ENCODE measurements around the gene CDC42BPB. TPM values are rescaled to one million over a fixed set of nuclear protein-coding genes. Genes with fewer than 3 reads are reported as not detected.
A peak's percentile ranks its signal among the peaks of the same experiment; 100 is the strongest.
"Not testable (repeated sequence)": the region's sequence is repeated elsewhere in the genome, so short reads cannot be mapped to it uniquely, and the experiment has no call there.

The CDC42BPB gene
- total and polyA plus RNA-seq, 12 donors = 41.1 to 108 (median 77.4) TPM

DNA sequence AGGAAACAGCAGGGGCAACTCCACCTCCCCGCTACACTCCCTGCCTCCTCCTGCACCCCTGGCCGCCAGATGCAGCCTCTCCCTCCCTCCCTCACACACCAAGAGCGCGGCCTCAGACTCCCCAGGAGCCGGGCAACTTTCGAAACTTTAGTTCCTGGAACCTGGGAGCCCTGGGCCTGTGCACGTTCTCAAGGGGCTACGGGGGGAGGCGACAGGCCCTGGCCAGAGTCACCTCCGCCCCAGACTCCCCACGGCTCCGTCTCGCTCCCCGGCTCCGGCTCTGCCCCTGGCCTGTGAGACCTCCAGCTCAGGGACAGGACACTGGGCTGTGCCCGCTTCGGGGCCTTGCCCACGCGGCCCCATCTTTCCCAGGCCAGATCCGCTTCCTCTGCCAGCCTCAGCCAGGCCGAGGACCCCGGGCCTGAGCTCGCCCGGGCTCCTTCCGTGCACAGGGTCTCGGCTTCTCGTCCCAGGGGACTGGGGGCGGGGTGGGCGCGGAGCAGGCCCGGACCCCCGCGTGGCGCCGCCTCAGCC lies 129.4 kb downstream of the CDC42BPB start:
- peaks cover 22 to 35% of the 10 kb centered on the region in 2 donors for H3K4me1 ChIP-seq (replicated peaks in 1 of 2)
- no peak overlapping the region for H3K27ac ChIP-seq
- peak overlapping the region in 1 of 4 donors; percentile 46 for H3K4me3 ChIP-seq
- TF ChIP-seq POLR2A (IDR thresholded peaks at IDR 0.05) = no peak
- TF ChIP-seq, protein P1, sequence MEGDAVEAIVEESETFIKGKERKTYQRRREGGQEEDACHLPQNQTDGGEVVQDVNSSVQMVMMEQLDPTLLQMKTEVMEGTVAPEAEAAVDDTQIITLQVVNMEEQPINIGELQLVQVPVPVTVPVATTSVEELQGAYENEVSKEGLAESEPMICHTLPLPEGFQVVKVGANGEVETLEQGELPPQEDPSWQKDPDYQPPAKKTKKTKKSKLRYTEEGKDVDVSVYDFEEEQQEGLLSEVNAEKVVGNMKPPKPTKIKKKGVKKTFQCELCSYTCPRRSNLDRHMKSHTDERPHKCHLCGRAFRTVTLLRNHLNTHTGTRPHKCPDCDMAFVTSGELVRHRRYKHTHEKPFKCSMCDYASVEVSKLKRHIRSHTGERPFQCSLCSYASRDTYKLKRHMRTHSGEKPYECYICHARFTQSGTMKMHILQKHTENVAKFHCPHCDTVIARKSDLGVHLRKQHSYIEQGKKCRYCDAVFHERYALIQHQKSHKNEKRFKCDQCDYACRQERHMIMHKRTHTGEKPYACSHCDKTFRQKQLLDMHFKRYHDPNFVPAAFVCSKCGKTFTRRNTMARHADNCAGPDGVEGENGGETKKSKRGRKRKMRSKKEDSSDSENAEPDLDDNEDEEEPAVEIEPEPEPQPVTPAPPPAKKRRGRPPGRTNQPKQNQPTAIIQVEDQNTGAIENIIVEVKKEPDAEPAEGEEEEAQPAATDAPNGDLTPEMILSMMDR (IDR thresholded peaks at IDR 0.05) = no peak
- intact Hi-C loops (cut with DNase I) = no loop called here
- H3K36me3 ChIP-seq (replicated peaks in 1 of 2) = peaks cover 0 to 2% of the 10 kb centered on the region in 2 donors
- peaks cover 25% of the 10 kb centered on the region for H3K27me3 ChIP-seq
- 33 to 66% (median 37%) methylated on average over 12 to 35 of the region's 35 CpGs for whole genome bisulfite sequencing, 4 donors
- no peak for DNase-seq
- H3K9me3 ChIP-seq (replicated peaks in 1 of 3) = no peaks in the 10 kb centered on the region

DNA sequence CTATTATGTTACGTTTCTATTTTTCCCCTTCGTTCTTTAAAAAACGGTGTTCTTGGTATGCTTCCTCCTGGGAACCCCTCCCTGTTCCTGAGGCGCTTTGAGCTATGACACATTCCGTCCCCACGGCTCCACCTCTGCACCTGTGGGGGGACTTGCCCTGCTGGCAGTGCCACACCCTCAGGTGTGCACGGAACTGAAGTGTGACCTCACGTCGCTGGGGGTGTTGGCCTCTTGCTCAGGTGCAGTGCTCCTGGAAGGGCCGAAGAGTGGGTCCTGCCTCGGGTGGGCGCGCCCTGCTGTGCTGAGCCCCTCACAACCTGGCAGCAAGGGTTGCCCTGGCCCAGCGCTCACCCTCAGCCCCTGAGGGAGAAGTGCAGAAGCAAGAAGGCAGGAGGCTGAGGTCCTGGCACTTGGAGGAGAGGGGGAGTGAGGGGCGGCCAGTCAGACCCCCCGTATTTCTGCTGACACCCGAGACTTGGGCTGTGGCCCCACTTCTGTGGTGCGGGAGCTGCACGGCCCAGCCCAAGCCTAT lies 129.9 kb downstream of the CDC42BPB start:
- no peak overlapping the region for H3K4me3 ChIP-seq
- no peak for DNase-seq
- peaks cover 25% of the 10 kb centered on the region for H3K27me3 ChIP-seq
- no peak for TF ChIP-seq POLR2A (IDR thresholded peaks at IDR 0.05)
- TF ChIP-seq, protein P1 (IDR thresholded peaks at IDR 0.05) = no peak
- H3K36me3 ChIP-seq (replicated peaks in 1 of 2) = no peaks in the 10 kb centered on the region
- 73 to 83% (median 75%) methylated on average over 10 to 19 of the region's 19 CpGs for WGBS, 4 donors
- H3K4me1 ChIP-seq (replicated peaks in 1 of 2) = peaks cover 22 to 40% of the 10 kb centered on the region in 2 donors
- H3K27ac ChIP-seq = no peak overlapping the region
- no peaks in the 10 kb centered on the region for H3K9me3 ChIP-seq (replicated peaks in 1 of 3)
- intact Hi-C loops (cut with DNase I) = no loop called here

DNA sequence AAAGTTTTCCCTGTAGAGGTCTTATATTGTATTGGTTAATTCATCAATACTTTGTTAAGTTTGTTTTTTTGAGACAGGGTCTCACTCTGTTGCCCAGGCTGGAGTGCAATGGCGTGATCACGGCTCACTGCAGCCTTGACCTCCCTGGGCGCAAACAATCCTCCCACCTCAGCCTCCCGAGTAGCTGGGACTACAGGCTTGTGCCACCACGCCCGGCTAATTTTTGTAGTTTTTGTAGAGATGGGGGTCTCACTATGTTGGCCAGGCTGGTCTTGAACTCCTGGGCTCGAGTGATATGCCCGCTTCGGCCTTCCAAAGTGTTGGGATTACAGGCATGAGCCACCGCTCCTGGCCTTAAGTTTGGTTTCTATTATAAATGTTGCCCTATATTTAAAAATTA lies 130.5 kb downstream of the CDC42BPB start:
- H3K4me3 ChIP-seq; H3K36me3 ChIP-seq (replicated peaks in 1 of 2); H3K27ac ChIP-seq; intact Hi-C loops (cut with DNase I); H3K9me3 ChIP-seq (replicated peaks in 1 of 3); DNase-seq: not testable (repeated sequence)
- 93 to 97% (median 94%) methylated on average over 10 of the region's 10 CpGs for WGBS, 4 donors
- peaks cover 22 to 40% of the 10 kb centered on the region in 2 donors for H3K4me1 ChIP-seq (replicated peaks in 1 of 2)
- H3K27me3 ChIP-seq = peaks cover 25% of the 10 kb centered on the region

DNA sequence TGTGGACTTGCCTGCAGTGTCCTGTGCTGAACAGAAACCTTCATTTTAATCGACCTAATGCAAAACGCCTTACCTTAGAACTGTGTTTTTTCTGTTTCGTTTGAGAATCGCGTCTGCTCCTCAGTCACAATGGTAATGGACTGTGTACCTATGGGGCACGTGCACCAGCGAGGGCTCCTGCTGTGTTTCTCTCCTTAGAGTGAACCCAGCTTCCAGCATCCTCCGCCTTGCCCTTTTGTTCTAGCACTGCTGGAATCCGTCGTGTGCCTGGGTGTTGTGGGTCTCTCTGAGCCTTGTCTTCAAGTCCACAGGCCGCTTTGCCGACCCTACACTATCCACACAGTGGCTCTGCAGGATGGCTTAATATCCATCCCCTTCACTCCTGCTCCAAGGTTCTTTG lies 131.2 kb downstream of the CDC42BPB start:
- intact Hi-C loops (cut with DNase I) = no loop called here
- H3K27me3 ChIP-seq = peaks cover 25% of the 10 kb centered on the region

More for the DNA sequence above, 131.2 kb downstream of the CDC42BPB start:
- Histone ChIP-seq H3K36me3 (replicated peaks in 1 of 2) (no peaks in the 10 kb centered on the region), H3K4me1 (replicated peaks in 1 of 2) (peaks cover 22 to 40% of the 10 kb centered on the region in 2 donors), H3K9me3 (replicated peaks in 1 of 3) (no peaks in the 10 kb centered on the region), H3K4me3 (no peak overlapping the region), H3K27ac (no peak overlapping the region)
- DNase-seq = no peak
- 69 to 74% (median 72%) methylated on average over 12 of the region's 12 CpGs for WGBS, 4 donors
- TF ChIP-seq POLR2A (IDR thresholded peaks at IDR 0.05) = no peak
- TF ChIP-seq, protein P1 (IDR thresholded peaks at IDR 0.05) = no peak
